ENCODE results near the gene CREG2. TPM values are rescaled to one million over a fixed set of nuclear protein-coding genes. Genes with fewer than 3 reads are reported as not detected.

The CREG2 gene
- total RNA-seq, 1 experiment from 2014 or later = 0.21 TPM

- no peak for DNase-seq (ENCODE audit: low read depth, low spot score)
- POLR2A ChIA-PET = no interaction called here
- BruUV-seq (replicated peaks) = no TSS peak
Measured at GRCh38 chr2:101400048-101400447, 12.7 kb upstream of the CREG2 start.

DNA sequence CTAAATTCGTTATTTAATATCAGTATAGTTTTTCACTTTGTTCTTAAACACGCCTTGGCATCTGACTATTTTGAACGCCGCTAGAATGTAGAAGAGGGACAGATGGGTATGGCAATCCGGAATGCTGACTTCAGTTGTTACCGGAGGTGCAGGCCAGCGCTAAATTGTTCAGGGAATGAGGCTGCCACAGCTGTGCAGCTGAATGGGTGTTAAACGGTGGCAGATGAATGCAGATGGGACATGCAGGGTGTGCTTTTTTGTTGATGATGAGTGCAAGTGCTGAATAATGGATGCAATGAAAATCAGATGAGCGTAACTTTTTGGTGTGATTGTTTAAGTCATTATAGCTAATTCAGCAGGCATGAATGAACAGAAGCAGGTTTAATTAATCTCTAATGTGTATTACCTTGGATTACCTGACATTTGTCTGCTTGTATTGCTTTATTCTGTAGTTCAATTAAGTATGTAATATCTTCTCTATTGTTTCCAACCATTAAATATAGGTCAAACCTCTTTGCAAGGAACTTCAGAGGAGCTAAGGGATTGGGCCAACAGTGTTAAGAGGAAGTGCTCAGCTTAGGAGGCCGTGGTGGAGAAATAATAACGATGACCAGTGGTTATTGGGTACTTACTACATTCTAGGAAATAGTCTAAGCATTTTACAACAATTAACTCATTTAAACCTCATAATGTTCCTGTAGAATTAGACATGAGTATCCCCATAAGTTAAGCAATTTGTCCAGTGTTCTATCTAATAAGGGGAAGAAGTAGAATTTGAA, 11.9 kb upstream of the CREG2 start:
- H3K36me3 ChIP-seq (ENCODE audit: control insufficient read depth, insufficient read depth, low read length) = no peaks in the 10 kb centered on the region
- in situ Hi-C loops (cut with HindIII; ENCODE audit: low pct_unique_long_range_greater_than_20kb, low sequenced_read_pairs) (no loop called here), intact Hi-C loops (cut with micrococcal nuclease; ENCODE audit: unreplicated experiment) (no loop called here)
- H3K9me3 ChIP-seq (ENCODE audit: control insufficient read depth, insufficient read depth, low read depth, low read length) = no peaks in the 10 kb centered on the region
- H3K4me1 ChIP-seq (ENCODE audit: control insufficient read depth, insufficient read depth, low read length) = no peaks in the 10 kb centered on the region
- no peak for DNase-seq (ENCODE audit: low read depth, low spot score)
- H3K4me3 ChIP-seq (ENCODE audit: low read depth in 2 of 2, low read length in 2 of 2) = no peak overlapping the region
- no peak overlapping the region for H3K27ac ChIP-seq (ENCODE audit: low read length)
- POLR2A ChIA-PET = no interaction called here
- no peak for ATAC-seq
- TF ChIP-seq, protein P1, sequence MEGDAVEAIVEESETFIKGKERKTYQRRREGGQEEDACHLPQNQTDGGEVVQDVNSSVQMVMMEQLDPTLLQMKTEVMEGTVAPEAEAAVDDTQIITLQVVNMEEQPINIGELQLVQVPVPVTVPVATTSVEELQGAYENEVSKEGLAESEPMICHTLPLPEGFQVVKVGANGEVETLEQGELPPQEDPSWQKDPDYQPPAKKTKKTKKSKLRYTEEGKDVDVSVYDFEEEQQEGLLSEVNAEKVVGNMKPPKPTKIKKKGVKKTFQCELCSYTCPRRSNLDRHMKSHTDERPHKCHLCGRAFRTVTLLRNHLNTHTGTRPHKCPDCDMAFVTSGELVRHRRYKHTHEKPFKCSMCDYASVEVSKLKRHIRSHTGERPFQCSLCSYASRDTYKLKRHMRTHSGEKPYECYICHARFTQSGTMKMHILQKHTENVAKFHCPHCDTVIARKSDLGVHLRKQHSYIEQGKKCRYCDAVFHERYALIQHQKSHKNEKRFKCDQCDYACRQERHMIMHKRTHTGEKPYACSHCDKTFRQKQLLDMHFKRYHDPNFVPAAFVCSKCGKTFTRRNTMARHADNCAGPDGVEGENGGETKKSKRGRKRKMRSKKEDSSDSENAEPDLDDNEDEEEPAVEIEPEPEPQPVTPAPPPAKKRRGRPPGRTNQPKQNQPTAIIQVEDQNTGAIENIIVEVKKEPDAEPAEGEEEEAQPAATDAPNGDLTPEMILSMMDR (IDR thresholded peaks at IDR 0.05) = no peak
- TF ChIP-seq POLR2AphosphoS5 (IDR thresholded peaks at IDR 0.05; ENCODE audit: low read depth, low read length) = no peak
- no peak for TF ChIP-seq SIN3A (IDR thresholded peaks at IDR 0.05; ENCODE audit: borderline replicate concordance, insufficient read depth, low read depth, low read length)
- TF ChIP-seq, protein P2, sequence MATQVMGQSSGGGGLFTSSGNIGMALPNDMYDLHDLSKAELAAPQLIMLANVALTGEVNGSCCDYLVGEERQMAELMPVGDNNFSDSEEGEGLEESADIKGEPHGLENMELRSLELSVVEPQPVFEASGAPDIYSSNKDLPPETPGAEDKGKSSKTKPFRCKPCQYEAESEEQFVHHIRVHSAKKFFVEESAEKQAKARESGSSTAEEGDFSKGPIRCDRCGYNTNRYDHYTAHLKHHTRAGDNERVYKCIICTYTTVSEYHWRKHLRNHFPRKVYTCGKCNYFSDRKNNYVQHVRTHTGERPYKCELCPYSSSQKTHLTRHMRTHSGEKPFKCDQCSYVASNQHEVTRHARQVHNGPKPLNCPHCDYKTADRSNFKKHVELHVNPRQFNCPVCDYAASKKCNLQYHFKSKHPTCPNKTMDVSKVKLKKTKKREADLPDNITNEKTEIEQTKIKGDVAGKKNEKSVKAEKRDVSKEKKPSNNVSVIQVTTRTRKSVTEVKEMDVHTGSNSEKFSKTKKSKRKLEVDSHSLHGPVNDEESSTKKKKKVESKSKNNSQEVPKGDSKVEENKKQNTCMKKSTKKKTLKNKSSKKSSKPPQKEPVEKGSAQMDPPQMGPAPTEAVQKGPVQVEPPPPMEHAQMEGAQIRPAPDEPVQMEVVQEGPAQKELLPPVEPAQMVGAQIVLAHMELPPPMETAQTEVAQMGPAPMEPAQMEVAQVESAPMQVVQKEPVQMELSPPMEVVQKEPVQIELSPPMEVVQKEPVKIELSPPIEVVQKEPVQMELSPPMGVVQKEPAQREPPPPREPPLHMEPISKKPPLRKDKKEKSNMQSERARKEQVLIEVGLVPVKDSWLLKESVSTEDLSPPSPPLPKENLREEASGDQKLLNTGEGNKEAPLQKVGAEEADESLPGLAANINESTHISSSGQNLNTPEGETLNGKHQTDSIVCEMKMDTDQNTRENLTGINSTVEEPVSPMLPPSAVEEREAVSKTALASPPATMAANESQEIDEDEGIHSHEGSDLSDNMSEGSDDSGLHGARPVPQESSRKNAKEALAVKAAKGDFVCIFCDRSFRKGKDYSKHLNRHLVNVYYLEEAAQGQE (IDR thresholded peaks at IDR 0.05; ENCODE audit: insufficient read depth in 1 of 2, low read depth in 2 of 2, low read length in 1 of 2) = no peak
- no peak for TF ChIP-seq TCF7L2 (IDR thresholded peaks at IDR 0.05; ENCODE audit: low read depth, low read length)
- H3K27me3 ChIP-seq (ENCODE audit: control insufficient read depth, insufficient read depth, low read length) = peaks cover 11% of the 10 kb centered on the region
- CTCF ChIA-PET = no interaction called here
- BruUV-seq (replicated peaks) = no TSS peak

More at GRCh38 chr2:101400048-101400447, 12.7 kb upstream of the CREG2 start:
- CTCF ChIA-PET = no interaction called here
- no peaks in the 10 kb centered on the region for H3K9me3 ChIP-seq (ENCODE audit: control insufficient read depth, insufficient read depth, low read depth, low read length)
- no peak overlapping the region for H3K27ac ChIP-seq (ENCODE audit: low read length)
- no peaks in the 10 kb centered on the region for H3K4me1 ChIP-seq (ENCODE audit: control insufficient read depth, insufficient read depth, low read length)
- TF ChIP-seq SIN3A (IDR thresholded peaks at IDR 0.05; ENCODE audit: borderline replicate concordance, insufficient read depth, low read depth, low read length) = no peak
- TF ChIP-seq, protein P1 (IDR thresholded peaks at IDR 0.05) = no peak
- TF ChIP-seq, protein P2 (IDR thresholded peaks at IDR 0.05; ENCODE audit: insufficient read depth in 1 of 2, low read depth in 2 of 2, low read length in 1 of 2) = no peak
- no peak for TF ChIP-seq TCF7L2 (IDR thresholded peaks at IDR 0.05; ENCODE audit: low read depth, low read length)
- no peak for TF ChIP-seq POLR2AphosphoS5 (IDR thresholded peaks at IDR 0.05; ENCODE audit: low read depth, low read length)
- ATAC-seq = no peak
- H3K4me3 ChIP-seq (ENCODE audit: low read depth in 2 of 2, low read length in 2 of 2) = no peak overlapping the region
- intact Hi-C loops (cut with micrococcal nuclease; ENCODE audit: unreplicated experiment) (no loop called here), in situ Hi-C loops (cut with HindIII; ENCODE audit: low pct_unique_long_range_greater_than_20kb, low sequenced_read_pairs) (no loop called here)
- no peaks in the 10 kb centered on the region for H3K36me3 ChIP-seq (ENCODE audit: control insufficient read depth, insufficient read depth, low read length)
- H3K27me3 ChIP-seq (ENCODE audit: control insufficient read depth, insufficient read depth, low read length) = peaks cover 11% of the 10 kb centered on the region
